NCI-H2227 (cell line): ENCODE results near the gene DSCAM.

ENCODE experiments used
- DNase-seq: peaks from one replicate; lab custom pipeline; 2025; ENCODE audit not compliant: unreplicated experiment; lab: John Stamatoyannopoulos, UW

The DSCAM gene

DNA sequence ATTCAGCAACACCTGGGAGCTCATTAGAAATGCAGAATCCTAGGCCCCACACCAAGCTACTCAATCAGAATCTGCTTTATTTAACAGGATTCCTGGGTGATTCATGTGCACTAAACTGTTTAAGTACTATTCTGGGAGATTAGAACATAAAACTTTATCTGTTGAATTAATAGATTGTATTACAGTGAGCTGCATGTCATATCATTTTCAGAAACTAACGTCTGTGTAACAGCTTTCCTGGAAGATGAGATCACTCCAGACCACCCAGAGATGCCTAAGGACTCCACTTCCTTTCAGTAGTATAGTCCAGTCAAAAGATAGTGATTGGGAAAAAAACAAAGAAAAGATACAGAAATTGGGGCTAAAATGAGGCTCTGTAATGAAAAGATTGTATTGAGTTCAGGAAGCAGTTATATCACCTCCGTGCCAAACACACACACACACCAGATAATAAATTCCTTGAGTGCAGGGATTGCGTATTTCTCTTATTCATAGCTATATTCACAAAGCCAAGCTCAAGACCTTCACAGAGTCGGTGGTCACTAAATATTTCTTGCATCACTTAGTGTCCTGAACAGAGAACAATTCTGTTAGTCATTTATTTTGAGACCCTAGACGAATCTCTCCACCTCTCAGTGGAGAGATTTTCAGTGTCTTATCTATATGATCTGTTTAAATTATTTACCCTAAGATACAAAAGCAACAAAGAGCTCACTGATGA is 178.2 kb downstream of the DSCAM start:
- DNase-seq: no peak

DNA sequence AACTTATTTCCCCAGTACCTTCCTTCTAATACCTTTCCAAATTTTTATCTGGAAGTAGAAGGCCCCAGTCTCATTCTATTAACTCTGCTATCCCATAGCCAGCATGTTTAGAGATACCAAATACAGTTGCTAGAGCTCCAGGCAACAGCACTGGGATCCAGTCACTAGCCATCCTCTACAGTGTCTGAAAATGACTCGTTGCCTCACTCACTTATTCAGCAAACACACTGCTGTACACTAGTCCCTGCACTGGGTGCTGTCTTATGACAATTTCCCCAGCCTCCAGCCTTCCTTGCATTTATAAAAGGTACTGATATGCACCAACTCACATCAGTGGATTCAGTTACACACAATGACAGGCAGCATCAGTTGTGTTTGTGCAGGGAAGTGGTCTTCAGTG is 179.0 kb downstream of the DSCAM start:
- DNase-seq: no peak

DNA sequence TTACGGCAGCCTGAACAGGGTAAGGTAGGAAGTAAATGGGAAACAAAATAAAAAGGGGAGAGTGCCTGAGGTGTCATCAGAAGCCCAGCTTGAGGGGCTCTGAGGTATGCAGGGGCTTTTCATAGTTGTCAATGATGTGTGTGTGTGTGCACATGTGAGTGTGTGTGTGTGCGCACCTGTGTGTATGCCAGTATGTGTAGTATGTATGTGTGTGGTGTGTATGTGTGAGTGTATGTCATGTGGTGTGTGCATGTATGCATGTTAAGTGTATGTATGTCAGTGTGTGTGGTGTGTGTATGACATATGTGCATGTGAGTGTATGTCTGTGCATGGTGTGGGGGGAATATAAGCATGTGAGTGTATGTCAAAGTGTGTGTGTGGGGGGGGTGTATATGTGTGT is 184.1 kb downstream of the DSCAM start:
- DNase-seq: no peak

DNA sequence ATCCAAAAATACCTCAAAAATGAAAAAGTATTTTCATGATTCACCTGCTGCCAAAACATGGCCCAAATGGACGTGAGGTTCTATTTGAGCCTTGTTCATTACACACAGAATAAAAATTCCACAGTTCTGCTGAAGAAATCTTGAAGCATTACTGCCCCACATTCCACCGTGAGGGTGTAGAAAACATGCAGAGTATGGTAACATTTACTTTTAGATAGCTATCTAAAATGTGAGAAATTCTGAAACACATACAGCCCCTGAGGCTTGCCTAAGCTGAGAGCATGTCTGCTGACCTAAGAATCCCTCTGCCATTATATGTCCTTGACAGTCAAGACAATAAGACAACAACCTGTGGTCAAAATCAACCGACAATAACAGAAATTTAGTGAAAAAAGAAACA is 186.5 kb downstream of the DSCAM start:
- no peak for DNase-seq

DNA sequence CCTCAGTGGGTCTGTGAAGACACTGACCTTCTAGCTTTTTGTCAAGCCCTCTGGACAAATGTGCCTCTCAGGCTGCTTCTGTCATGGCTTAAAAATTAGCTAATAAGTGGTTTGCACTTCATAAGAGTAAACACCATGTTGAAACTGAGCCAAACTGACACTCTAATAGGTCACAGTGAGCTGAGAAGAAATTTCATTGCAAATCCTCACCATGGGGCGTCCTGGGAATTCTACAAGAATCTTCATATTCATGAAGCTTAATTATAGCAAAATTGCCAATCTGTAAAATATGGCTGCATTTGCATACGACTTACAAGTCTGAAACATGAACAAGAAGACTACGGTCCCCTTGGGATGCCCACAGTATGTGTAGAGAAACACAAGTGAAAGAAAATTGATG is 188.6 kb downstream of the DSCAM start:
- peak; percentile 7 for DNase-seq

DNA sequence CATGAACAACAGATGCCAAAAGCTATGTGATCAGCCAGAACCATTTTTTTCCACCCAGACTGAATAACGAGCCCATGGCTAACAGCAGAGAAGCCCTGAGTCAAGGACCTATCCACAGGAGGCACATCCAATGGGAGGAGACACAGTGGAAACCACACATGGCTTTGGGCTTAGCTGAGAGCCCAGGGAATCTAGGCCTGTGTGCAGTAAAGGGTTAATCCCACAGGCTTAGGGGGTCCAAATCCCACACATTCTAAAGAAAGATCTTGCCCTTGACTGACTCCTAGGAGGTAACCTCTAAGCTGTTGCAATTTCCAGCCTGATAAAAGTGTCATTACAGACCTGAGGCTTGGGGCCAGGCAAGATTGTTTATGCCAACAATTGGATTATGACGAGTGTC is 194.5 kb downstream of the DSCAM start:
- no peak for DNase-seq

DNA sequence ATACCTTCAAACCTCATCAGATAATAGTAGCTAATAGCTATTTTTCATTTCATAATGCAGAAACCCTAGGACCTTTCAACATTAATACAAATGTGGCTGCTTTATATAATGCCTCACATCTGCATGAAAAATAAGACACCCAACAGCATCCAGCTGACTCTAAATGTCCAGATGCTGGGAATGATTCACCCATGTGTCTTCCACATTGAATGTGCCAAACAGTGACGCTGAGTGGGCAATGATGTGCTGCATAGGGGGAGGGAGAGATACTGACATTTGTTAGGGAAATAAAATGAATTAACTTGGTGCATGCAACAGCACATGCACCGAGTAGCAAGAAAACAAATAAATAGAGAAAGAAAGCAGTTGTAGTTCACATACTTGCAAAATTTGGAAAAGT is 199.3 kb downstream of the DSCAM start:
- DNase-seq: no peak

DNA sequence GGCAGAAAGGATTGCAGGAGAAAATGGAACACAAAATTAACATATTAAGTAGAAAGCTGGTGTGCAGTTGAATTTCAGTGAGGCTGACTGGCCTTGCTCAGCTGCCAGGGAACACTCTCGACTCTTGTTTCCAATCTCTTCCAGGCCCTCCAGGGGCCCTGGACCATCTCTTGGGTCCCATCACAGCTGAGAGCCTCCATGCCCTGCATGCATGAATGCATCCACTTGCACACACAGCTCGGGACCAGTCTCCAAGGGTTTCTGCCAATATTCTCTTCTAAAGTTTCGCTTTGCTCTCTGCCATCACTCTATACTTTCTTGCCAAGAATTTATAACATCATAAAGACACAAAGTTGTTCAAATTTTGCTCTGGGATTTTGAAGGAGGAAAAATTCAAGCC is 200.3 kb downstream of the DSCAM start:
- no peak for DNase-seq

DNA sequence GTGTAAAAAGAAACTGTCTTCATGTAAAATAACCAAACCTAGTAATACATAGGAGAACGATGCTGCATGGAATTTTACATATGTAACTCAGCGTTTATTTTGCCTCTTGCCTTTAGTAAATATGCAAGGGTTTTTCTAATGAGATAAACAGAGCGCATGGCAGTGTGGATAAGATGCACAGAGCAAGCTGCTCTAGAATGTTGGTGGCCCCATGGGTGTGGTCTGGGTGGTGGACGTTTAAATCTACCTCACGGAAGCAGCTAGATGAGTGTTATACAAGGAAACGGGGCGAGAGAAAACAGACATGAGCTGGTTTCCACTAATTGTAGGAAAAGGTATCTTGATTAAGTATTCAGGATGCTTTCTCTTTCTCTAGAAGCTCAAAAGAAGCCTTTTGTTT is 205.9 kb downstream of the DSCAM start:
- no peak for DNase-seq

DNA sequence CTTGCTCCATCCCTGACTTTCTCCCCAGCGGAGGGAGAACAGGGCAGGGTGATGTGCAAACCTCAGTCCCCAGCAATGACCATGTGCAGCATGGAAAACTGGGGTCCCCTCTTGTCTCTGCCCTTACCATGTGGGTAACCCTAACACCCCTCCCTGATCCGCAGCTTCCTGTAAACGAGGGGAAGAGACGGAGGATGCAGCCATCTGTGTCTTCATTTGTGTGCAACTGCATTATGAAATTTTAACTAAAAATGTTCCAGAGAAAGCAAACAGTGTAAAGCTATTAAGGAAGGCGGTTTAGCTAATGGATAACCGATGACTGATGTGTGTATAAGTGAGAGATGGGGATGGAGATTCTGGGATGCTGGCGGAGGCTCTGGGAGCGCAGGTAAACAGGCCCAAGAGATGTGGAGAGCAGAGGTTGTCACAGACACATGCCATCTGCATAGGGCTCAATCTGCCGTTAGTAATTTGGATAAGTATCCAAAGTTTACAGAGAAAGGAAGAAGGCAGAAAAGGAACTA is 206.6 kb downstream of the DSCAM start:
- no peak for DNase-seq

DNA sequence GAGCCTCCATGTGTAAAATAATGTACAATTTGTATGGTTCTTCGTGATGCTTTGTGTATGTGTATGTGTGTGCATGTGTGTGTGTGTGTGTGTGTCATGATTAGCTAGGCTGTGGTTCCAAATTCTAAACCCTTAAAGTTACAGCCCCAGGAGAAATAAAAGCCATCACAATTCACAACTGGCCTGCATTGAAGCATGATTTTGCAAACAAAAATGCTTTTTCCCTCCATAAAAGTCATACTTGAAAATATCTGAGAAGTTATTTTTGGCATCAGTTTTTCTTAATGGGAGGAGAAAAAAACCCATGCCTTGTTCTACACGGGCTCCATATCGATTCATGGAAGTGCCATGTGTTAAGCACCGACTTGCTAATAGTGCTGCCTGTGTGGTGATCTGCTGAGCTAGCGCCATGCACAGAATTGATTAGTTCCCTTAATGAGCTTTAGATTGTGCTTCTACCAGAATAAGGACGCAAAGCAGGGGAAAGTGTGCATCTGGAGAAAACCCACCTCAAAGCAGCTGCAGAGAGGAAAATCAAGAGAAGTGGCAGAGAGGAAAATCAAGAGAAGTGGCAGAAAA is 207.3 kb downstream of the DSCAM start:
- no peak for DNase-seq

DNA sequence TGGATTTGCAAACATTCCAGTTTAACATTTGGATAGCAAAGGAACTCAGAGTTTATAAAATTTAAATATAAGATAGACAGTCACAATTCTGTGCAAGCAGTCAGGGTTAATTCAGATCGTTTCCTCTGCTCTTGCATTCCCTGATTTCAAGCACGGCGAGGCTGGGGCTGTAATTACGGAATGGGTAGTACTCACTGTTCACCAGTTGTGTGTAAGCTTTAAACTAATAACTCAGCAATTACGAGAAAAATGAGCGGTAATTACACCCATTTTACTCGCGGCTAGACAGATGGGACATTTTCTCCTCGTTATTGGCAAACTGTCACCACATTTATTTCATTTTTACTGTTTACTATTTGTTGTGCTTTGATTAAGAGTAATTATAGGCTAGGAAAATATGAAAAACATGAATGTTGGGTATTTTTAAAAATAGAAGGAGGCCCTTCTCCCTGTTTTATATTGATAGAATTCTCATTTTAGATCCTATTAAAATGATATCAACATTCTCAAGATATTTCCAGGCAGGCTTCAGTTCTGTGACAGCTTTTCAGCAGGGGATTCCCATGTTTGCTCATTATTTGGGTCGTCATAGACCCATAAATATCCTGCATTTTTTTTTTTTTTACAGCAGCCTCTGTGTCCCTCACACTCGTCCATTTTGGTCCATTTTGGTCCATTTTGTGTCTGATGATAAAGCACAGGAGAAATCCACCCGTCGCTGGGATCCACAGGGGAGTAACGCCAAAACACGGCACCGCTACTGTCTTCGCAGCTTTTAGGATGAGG is 208.3 kb downstream of the DSCAM start:
- DNase-seq: peak; percentile 71

DNA sequence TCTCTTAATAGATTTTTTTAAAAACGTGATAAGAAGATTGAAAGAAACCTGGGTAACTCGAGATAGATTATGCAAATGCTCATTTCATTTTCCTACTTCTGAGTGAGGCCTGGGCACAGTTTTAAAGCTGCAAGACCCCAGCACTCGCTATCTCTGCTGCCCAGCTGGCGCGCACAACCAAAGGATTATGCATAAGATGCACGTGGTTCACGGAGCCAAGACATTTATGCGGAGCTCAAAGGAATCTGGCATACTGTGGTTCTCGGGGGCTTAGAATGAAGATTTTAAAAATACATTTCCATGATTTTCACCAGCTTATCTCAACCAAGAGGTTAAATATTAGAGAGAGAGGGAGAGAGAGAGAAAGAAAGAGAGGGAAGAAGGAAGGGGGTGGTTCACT is 210.9 kb downstream of the DSCAM start:
- no peak for DNase-seq

DNA sequence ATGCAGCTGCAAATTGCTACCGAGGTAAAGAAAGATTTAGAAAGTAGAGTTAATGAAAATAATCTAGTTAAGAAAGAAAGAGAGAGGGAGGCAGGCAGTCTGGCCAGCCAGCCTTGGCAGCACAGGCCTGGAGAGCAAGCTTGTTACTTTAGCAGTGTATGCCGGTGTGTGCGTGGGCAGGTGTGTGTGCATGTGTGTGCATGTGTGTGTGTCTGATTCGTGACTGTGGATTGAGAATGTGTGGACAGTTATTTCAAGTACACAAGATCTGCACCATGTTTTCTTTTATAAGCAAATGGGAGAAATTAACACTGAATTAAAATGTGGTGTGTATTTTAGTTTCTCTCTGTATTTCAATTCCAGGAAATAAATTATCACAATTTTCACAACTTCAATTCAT is 211.6 kb downstream of the DSCAM start:
- DNase-seq: no peak

DNA sequence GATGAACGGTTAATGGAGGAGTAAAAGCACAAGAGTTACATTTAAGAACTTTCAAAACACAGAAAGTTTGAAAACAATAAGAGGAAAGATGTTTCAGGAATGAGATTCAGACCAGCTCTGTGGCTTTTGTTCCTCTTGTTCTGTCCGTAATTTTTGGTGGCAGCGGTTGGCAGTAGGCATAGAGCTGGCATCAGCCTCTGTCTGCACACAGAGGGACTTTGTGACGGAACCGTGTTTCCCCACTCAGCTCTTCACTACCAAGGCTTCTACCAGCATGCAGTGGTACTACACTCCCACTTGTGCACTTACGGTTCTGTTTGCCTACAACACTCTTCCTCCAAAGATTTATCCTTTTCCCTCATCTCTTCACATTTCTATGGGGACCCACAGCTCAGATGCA is 212.8 kb downstream of the DSCAM start:
- DNase-seq: no peak

DNA sequence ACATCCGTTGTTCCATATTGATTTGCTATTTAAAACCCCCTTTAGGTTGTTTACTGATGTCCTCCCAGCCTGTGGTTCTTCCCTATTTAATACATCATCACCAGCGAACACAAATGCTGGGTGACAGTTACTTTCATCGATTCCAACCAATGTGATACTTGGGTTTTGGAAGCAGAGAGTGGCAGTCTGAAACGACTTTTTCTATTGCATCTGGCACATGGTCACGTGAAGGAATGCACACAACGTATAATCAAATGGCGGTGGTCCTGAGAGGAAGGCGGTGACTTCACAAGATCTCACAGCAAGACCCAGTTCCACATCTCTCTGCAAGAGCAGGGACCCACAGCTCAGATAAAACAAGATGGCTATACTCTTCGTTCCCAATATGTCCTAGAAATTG is 213.9 kb downstream of the DSCAM start:
- no peak for DNase-seq

DNA sequence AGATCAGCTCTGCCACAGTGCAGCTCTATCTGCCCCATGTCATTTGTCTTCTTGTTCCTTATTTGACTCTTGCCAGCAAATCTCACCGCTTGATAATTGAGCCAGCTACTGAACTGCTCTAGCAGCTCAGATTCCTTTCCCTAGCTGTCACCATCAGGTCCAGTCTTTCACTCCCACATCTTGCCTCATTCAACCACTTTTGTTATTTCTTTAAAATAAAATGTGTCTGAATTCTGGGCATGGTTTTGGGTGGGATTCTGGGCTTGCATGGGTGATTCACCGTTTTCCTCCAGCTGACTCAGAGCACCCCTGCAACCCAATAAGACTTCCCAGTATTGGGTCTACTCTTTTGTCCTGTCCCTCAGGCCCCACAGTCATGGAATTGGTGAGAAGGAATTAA is 215.7 kb downstream of the DSCAM start:
- no peak for DNase-seq

DNA sequence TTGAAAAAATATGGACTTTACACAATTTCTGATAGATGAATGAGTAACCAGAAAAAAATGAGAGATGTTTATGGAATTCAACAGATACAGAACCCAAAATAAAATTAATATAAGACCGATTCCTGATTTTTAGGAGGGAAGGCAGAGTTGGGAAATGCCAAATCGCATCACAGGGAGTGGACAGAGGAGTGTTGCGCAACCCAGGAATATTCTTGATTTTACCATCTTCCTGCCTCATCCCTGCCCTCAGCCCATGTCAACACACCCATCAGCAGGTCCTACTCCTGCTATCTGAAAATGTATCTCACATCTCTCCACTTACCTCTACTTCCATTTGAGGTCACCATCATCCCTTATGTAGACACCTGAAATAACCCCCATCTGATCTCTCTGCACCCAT is 221.0 kb downstream of the DSCAM start:
- DNase-seq: no peak

DNA sequence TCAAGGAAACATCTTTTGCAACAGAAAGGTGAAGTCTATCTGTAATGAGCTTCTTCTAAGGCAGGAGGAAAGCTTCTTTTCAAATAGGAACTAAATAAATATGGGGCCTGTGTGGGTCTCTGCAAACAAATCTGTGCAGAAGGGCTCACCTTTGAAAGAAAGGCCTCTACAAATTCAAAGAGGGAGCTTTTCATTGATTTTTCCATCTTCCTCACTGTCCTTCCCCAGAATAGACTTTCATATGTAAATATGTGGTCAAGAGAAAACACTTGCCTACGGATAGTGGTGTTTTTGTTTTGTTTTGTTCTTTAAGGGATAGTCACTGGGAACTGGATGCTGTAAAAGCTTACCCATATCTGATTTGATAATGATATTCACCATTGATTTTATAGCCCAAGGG is 223.4 kb downstream of the DSCAM start:
- no peak for DNase-seq

DNA sequence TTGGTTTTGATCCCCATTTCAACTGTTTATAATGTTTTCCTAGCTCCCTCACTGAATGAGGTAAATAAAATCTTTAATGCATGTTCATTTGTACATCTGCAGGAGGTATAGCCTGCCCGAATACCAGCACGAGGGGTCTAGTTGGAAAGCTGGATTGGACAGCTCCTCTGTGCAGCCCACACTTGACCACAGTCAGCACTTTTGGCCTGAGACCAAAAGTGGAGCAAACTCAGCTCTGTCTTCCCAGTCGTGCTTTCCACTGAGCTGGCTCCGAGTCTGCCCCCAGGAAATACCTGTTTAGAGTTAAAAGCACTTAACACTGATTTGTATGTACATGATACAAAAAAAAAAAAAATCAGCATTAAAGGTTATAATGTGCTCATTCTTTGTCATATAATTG is 224.4 kb downstream of the DSCAM start:
- no peak for DNase-seq

DNA sequence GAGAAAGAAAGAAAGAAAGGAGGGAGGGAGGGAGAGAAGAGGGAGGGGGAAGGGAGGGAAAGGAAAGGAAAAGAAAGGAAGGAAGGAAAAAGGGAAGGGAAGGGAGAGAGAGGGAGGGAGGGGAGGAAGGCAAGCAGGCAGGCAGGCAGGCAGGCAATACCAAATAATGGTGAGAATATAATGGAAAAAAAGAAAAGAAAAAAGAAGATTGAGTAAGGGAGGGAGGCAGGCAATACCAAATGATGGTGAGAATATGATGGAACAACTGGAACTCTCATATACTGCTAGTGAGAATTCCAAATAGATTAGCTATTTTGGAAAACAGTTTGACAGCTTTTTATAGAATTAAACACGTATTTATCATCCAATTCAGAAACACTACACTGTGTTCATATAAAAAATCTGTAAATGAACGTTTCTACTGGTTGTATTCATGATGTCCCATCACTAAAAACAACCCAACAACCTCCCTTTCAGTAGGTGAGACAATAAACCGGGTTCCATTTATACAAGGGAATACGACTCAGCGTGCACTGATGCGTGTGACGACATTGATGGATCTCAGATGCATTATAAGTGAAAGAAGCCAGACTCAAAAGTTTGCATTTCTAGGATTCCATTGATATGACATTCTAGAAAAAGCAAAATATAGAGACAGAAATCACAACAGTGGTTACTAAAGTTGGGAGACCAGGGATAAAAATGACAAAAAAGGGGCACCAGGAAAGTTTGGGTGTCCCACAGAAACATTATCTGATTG is 226.4 kb downstream of the DSCAM start:
- no peak for DNase-seq
